SKM-1 (cell line): Measurements from ENCODE around the gene EIF3K.

Experiments used
- DNase-seq: peaks from one replicate; lab custom pipeline; 2025; ENCODE audit not compliant: unreplicated experiment; lab: John Stamatoyannopoulos, UW

EIF3K gene

DNA sequence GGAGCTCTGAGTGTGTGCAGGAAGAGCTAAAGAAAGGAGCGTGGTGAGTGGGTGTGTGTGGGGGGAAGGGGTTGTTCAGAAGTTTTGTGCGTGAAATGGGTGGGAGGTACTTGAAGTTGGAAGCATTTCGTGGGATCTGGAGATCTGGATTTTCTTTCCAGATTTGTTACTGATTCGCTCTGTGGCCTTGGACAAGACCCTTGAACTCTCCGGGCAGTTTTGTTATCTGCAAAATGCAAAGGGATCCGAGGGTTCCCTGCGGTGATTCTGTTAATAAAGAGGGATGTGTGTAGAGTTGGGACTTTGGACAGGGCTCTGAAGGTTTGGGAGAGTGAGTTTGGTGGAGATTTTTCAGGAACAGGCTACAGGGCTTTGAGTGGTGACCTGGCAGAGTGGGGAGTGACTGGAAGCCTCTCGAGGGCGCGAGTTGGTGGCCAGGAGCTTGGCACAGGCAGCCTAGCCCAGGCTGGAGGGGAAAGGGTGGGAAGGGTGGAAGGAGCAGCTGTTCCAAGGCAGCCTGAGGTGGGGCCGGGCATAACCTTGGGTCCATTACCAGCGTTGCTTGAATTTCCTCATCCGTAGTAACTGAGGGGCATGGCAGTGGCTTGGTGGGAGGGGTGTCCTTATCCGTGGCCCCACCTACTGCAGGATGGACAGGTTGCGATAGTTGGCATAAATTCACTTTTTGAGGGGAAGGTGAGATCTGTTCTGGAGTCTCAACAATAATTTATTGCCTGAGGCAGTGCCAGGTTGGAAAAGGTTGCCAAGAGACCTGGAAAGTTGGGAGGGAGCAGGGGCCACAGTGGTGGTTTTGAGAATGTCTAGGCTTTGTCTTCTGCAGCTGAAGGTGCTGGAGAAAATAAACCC lies 30.6 kb downstream of the EIF3K start:
- DNase-seq = no peak

DNA sequence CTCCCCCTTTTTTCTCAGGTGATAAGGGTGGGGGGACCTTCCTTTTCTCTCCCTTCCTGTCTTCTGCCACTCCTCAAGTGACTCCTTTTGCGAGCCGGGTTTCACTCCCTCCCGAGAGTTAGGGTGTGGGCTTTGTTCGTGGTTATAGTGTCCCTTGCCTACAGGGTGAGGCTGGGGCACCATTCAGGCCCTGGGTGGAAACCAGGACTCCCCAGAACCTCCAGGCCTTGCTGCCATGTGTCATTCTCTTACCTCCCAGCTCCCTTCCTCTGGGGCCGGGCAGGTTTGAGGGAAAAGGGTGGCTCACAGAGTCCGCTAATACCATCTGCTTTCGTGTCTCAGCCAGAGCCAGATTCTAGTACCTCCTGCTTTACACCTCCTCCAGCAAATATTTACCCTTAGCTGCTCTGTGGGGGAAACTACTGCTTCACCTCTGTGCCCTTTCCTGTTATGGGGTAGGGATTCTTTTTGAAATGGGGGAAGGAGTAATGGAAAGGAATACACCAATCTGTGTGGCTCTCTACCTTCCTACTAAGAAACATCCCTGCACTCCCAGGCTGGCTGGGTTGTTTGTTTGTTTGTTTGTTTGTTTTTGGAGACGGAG lies 31.3 kb downstream of the EIF3K start:
- no peak for DNase-seq

DNA sequence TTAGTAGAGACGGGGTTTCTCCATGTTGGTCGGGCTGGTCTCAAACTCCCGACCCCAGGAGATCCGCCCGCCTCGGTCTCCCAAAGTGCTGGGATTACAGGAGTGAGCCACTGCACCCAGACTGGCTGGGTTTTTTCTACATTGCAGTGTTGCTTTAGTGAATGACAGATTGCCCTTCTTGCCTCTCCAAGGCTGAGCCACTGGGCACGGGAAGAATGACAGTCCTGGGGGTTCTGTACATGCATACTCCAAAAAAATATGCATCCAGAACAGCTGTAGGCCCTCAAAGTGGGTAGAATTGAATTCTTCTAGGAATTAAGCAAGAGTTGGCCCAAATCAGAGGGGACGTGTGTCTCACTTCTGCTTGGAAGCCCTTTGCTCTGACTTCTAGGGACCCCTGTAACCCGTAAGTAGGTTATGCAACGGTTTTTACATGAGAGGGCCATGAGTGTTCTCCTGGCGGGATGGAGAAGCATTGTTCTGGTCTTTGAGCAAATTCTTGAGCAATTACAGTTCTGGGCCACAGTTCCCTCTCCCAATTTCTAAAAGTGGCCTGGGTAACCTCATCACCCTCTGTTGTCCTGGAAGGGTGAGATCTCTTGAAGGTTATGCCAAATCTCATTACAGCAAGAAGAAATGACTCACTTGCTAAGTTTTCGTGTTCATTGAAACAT lies 32.1 kb downstream of the EIF3K start:
- DNase-seq = peak; percentile 45

DNA sequence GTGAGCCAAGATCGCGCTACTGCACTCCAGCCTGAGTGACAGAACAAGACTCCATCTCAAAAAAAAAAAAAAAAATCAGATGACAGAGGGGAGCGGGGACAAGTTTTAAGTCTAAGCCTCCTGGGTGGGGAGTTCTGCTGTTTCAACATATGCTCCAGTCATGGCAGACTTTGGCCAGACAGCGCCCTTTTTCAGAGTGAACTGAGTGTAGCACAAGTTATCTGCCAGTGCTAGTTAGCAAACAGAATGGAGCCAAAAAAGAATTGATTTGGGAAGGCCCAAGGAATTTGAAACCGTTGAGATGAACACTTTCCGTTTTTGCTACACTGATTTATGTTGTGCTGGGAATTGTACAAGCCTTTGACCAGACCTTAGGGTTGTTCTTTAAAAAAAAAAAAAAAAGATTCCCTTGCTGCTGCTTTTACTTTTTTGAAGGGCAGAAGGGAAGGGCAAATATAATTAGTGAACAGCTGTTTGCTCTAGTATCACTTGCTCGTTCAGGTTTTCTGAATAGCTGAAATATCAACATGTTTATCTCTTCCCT lies 34.1 kb downstream of the EIF3K start:
- DNase-seq = no peak

DNA sequence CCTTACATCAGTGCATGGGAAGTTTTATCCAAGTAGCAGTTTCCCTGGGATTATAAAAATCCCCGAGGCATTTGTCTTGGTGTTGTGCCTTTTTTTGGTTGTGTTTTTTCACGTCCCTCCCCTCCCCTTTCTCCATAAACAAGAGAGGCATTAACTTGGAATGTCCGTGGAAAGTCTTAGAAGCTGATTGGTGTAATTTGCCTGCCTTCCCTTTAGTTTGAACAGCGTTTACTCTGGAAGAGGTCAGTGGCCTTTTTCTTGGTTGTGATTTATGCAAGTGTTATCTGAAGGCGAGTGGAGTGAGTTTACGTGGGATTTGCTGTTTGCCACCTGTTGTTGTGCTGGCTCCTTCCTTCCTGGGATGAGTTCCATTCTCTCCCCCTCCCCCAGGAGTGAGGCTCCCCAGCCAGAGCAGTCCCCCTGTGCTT lies 35.7 kb downstream of the EIF3K start:
- no peak for DNase-seq

DNA sequence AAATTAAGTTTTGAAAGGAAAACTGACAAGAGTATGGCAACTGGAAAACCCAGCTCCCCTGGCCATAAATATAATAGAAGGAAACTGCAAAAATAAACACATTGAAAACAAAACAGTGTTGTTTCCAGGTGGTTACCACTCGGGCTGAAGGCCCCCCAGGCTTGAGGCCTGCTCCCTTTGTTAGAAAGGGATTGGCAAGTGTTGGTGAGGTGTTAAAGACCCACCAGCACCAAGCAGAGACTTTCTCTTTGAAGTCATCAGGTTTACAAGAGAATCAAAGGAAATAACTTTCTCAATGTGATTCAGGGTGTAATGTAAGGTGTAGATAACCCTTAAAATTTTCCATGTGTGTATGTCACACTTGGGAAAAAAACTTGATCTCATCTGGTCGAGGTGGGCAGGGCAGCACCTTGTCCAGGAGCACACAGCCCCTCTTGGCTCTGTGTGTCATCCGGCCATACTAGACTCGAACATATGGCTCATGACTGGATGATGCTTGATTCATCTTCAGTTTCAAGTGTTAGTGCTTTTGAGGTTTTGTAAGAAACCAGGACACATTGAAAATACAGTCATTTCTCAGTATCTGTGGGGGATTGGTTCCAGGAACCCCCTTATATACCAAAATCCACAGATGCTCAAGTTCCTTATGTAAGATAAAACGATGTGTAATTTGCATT lies 36.3 kb downstream of the EIF3K start:
- DNase-seq = no peak

DNA sequence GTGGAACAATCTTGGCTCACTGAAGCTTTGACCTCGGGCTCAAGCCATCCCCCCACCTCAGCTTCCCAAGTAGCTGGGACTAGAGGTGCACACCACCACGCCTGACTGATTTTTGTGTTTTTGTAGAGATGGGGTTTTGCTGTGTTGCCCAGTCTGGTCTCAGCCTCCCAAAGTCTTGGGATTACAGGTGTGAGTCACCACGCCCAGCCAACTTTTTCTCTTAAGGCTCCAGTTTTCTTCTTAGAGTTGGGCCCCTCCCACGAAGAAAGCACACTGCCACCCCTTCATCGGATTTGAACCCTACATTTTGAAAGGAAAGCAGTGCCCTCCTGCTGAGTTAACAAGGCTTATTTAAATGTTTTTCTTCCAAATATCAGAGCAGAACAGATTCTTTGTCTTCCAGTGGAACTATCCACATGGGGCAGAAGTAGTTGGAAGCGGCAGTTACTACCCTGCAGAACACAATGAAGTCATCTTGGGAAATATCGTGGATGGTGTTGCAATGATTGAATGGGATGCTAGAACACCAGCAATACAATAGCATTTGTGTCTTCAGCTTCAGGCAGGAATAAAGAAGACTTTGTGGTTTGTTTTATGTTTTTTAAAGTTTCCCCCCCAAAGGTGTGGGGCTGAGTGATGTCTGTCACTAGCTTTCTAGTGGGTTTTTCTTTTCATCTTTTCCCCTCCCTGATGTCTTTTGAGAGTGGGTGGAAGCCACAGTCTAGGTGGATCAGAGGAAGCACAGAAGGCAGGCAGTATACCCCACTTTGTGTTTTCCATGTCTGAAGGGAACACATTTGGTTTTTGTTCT lies 37.4 kb downstream of the EIF3K start:
- peak; percentile 18 for DNase-seq

DNA sequence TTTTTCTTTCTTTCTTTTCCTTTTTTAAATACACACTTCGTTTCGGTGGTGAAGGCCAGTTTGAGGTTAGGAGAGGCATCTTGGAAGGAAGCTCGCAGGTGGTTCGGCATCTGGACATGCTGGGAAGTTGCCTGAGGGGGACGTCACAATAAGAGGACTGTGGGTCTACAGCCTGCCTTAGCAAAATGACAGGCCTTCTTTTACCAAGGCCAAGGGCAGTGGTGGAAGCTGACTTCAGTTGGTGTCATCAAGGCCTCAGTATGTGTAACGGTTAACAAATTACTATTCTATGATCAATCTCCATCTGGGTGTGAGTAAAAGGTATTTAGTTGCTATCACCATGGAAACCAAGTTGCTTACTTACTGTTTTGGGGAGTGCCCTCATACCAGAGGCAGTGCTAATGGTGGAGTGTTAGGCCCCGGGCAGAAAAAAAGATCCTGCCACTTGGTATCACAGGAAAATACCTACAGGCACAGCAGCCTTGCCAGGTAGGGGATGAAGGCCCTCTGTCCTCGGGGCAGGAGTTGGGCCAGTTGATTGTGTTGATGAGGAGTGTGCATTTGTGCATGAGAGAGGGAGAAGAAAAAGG lies 38.7 kb downstream of the EIF3K start:
- DNase-seq = no peak

DNA sequence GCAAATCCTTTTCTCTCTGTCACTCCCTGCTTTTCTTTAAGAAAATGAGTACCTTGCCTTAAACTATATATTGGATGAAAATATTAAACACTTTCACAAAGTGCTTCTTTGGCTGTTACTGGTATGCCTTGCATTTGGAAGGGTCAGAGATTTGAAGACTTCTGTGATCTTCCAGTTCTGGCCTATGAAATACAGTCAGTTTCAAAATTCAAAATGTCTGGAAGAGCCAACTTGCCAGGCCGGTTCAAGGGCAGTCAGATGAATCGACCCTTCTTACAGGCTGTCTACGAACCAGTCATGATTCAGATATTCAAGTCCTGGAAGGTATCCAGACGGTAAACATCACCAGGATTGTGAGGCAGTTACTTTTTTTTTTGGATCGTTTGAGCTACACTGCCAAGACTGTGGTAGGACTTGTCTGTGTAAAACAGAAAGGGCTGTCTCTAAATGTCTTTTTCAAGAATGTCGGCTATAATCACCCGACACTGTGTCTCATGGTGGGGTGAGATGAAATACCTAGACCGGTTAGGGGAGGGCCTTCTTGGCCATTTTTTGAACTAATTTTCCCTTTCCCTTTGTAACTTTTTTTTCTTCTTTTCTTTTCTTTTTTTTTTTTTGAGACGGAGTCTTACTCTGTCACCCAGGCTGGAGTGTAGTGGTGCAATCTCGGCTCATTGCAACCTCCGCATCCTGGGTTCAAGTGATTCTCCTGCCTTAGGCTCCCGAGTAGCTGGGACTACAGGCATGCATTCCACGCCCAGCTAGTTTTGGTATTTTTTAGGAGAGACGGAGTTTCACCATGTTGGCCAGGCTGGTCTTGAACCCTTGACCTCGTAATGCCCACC lies 39.7 kb downstream of the EIF3K start:
- DNase-seq = no peak

DNA sequence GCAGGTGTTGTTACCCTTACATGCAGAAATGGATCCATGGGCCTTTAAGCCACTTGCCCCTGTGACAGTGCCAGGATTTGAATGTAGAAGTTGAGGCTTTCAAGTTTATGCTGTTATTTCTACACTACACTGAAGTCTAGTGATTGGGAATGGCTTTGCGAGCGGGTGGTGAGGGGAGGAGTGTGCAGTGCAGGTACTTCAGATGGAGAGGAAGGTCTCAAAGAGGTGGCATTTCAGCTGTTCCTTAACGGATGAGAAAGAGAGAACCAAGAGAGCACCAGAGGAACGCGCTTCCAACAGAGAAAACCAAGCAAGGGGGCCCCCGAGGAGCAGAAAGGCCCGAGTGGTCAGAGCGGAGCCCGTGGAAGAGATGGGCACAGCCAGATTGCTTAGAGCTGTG lies 41.7 kb downstream of the EIF3K start:
- no peak for DNase-seq

DNA sequence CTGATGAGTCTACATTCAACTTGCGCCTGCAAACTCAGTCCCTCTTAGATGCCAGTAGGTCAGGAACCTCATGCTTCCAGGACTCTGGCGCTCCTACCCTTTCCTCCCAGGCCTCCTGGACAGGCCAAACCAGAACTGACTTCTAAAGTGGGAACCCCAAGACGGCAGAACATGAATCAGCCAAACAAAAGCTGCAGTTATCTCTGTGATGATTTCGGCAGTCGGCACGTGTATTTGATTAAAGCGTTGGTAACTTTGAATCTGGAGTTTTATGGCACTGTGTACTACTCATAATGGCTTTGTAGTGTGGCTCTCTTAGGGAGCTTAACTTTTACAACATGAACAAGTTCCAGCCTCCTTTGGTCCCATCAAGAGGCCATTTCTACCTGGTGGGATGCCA lies 42.1 kb downstream of the EIF3K start:
- DNase-seq = no peak

DNA sequence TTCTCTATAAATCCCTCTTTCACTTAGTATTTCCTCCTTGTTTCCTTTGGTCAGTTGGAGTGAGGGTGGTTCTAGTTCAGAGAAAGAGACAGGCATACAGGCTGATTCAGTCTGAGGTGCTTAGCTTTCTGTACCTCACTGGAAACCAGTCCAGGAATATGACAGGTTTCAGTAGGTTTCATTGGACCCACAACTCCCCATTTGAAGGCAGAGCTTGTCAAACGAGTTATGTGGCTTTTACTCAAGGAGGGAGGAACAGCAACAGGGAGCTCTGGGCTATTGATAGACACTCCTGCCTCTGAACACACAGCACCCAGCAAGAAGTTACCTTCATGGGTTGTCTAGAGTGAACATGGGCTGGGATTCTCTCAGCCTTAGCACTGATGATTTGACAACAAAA lies 43.0 kb downstream of the EIF3K start:
- no peak for DNase-seq

DNA sequence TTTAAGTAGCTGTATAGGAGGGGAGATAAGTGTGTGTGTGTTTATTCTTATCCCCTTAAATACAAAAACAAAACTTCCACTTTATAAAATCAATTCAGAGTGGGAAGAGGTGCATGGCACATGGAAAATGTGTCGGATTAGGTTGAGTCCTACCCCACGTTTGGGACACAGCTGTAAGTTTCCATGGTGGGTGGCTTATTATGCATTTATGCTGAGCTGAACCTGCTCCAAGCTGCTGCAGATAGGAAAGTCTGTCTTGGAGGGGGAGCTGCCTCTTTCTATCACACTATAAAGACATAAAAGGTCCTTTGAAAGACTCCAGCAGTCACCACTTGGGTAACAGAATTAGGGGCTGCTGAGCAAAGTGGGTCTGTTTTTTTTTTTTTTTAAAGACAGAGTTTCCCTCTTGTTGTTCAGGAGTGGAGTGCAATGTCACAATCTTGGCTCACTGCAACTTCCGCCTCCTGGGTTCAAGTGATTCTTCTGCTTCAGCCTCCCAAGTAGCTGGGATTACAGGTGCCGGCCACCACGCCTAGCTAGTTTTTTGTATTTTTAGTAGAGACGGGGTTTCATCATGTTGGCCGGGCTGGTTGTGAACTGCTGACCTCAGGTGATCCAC lies 43.7 kb downstream of the EIF3K start:
- no peak for DNase-seq

DNA sequence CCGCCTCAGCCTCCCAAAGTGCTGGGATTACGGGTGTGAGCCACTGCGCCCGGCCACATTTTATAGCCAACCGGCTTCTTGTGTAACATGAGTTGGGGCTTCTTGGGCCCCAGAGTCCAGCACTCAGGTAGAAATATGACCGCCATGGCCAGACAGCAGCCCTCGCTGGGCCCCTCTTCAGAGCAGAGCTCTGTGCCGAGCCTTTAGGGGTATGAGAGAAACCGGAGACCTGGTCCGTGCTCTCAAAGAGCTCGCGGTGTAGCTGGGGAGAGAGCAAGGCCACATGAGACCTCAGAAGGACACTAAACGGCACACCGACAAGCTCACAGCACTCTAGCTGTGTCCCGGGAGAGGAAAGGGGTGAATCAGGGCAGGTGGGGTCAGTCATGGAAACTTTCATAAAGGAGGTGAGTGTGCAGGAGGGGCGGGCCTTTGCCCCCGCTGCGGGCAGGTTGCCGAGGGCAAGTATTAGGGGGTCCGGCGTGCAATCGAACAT lies 44.2 kb downstream of the EIF3K start:
- DNase-seq = no peak

DNA sequence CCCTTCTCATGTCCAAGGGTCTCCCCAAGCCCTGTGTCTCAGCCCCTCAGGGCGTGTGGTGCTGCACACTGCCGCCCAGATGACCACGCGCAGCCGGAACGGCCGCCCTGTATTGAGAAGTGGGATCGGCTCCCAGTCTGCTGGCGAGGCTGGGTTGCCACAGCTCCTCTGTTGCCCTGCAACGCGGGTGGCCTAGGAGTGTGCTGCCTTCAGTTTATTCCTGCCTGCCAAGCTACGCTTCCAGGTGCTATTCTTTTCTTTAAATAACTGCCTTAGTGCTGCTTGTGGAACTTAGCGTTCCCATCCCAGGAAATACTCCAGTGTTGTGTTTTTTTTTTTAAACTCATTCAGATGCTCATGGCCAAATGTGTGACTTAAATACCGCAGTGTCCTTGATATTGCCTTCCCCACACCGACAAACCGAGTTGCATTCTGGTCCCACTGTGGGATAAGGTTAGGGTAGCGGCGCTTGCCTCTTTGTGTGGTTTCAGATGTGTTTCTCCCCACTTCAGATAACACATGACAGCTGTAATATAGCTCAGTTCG lies 45.0 kb downstream of the EIF3K start:
- no peak for DNase-seq

DNA sequence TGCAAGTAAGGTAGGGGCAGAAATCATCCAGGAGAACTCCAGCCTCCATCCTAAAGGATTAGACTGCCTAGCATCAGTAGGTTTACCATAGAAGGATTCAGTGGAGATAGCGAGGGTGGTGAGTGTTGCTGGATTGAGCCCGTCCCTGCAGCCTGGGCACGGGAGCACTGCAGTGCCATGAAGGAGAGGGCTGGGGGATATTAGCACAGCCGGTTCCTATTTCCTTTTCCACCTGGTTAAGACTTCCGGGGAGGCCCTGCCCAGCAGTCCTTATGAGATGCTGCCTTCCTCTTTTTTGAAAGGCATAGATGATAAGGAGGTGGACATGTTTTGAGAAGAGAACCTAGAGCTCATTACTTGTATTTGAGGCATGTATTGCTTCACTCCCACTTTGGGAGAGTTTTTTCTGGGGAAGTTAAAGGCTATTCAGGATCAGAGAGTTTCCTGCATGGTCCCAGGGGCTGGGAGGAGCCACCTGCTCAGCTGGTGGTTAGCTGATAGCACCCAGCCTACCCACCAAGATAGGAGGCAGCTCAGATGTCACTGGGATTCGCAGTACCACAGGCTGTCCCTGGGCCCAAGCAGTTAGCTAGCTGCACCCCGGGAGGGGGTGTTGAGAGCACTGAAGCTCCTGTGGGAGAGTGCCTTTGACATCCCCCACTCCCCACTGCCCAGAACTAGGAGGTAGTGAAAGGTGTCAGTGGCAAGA lies 45.7 kb downstream of the EIF3K start:
- peak; percentile 75 for DNase-seq

DNA sequence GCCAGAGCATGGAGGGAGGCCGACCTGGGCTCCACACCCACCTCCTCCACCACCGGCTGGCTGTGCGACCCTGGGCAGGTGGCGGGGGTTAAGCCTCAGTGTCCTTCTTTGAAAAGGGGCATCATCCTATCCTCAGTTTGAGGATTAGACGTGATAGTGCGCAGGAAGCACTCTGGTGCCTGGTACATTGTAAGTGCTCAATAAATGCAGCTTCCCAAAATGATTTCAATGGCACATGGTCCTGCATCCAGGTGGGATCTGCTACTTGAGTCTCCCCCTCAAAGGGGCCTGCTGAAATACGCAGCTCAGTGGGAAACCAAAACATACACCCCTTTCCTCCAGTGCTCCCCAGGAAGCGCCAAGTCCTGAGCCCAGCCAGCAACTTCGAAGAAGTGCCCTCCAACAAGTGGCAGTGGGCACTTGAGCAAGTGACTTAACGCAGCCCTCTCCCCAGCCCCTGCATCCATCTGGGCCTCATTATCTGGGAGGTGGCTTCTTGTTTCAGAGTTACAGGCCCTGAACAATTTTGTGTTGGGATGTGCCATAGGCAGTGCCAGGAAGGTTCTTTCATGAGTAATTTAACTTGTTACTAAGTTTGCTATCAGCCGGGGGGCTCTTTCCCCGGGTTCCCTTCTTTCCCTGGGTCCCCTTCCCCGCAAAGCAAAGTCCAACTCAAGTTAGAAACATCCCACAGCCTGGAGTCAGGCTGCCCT lies 46.4 kb downstream of the EIF3K start:
- DNase-seq = no peak
